Neural progenitor cell (in vitro differentiated cells): ENCODE data around the gene PTTG1IP. TPM values are rescaled to one million over a fixed set of nuclear protein-coding genes. Genes with fewer than 3 reads are reported as not detected.
A peak's percentile ranks its signal among the peaks of the same experiment; 100 is the strongest.

Source experiments
- DNase-seq: peaks from one replicate; pipeline ENCODE4 v3.0.0-alpha.2; 2016; ENCODE audit warnings: low spot score
- H2AFZ ChIP-seq: fragments of 200-600 bp; sonication (generic); replicated peaks from 2 replicates; pipeline ENCODE4 v1.6.1; 2016; ENCODE audit warnings: antibody characterized with exemption
- H3F3A ChIP-seq: fragments of 200-600 bp; sonication (generic); 2 replicates; pipeline ENCODE4 v1.6.1; 2016; ENCODE audit warnings: antibody characterized with exemption, low read depth
- H3K27ac ChIP-seq: fragments of 200-600 bp; sonication (generic); 2 replicates; pipeline ENCODE4 v1.5.1; 2016; ENCODE audit warnings: mild to moderate bottlenecking
- H3K27me3 ChIP-seq: fragments of 200-600 bp; sonication (generic); 2 replicates; pipeline ENCODE4 v1.6.1; 2016; ENCODE audit warnings: mild to moderate bottlenecking, moderate library complexity
- H3K36me3 ChIP-seq: fragments of 200-600 bp; sonication (generic); 2 replicates; pipeline ENCODE4 v1.5.1; 2016
- H3K4me1 ChIP-seq: fragments of 200-600 bp; sonication (generic); 2 replicates; pipeline ENCODE4 v1.6.1; 2016; ENCODE audit warnings: mixed run types
- H3K4me2 ChIP-seq: fragments of 200-600 bp; sonication (generic); 2 replicates; pipeline ENCODE4 v1.6.1; 2016
- H3K4me3 ChIP-seq: fragments of 200-600 bp; sonication (generic); 2 replicates; pipeline ENCODE4 v1.5.1; 2016
- H3K79me2 ChIP-seq: fragments of 200-600 bp; sonication (generic); 2 replicates; pipeline ENCODE4 v1.6.1; 2016; ENCODE audit warnings: low read depth
- H3K9ac ChIP-seq: fragments of 200-600 bp; sonication (generic); 2 replicates; pipeline ENCODE4 v1.6.1; 2016
- H3K9me3 ChIP-seq: fragments of 200-600 bp; sonication (generic); 2 replicates; pipeline ENCODE4 v1.5.1; 2016; ENCODE audit warnings: low read depth
- H4K20me1 ChIP-seq: fragments of 200-600 bp; sonication (generic); 2 replicates; pipeline ENCODE4 v1.6.1; 2016; ENCODE audit warnings: low read depth
- H3K27ac Mint-ChIP-seq: 3 replicates; pipeline ENCODE4 v1.8.0; 2021; ENCODE audit warnings: mixed read lengths
- H3K27me3 Mint-ChIP-seq: 2 replicates; pipeline ENCODE4 v1.8.0; 2022; ENCODE audit warnings: low read depth, mild to moderate bottlenecking, inconsistent platforms, moderate library complexity, mixed read lengths; ENCODE audit not compliant: insufficient read depth
- H3K36me3 Mint-ChIP-seq: 3 replicates; pipeline ENCODE4 v1.8.0; 2021; ENCODE audit warnings: mixed read lengths
- H3K4me1 Mint-ChIP-seq: 3 replicates; pipeline ENCODE4 v1.8.0; 2021; ENCODE audit warnings: mixed read lengths
- H3K4me3 Mint-ChIP-seq: 3 replicates; pipeline ENCODE4 v1.8.0; 2021; ENCODE audit warnings: mild to moderate bottlenecking, moderate library complexity, mixed read lengths
- H3K9me3 Mint-ChIP-seq: 3 replicates; pipeline ENCODE4 v1.8.0; 2020; ENCODE audit warnings: mixed read lengths
- EZH2 ChIP-seq: fragments of 200-600 bp; sonication (generic); IDR thresholded peaks from 2 replicates; pipeline ENCODE4 v1.6.1; 2017; ENCODE audit warnings: antibody characterized with exemption, mild to moderate bottlenecking, moderate library complexity
- EZH2phosphoT487 ChIP-seq: fragments of 200-600 bp; sonication (generic); IDR thresholded peaks from 2 replicates; pipeline ENCODE4 v1.6.1; 2017; ENCODE audit warnings: antibody characterized with exemption
- total RNA-seq: library from RNA; depleted of rRNA; stranded (reverse); fragments of >200 nt; gene quantifications from 2 replicates; pipeline ENCODE4 v1.2.3, GENCODE V29; 2015; ENCODE audit warnings: low replicate concordance
- TF ChIP-seq, protein P1 (sequence below): fragments of 200-600 bp; sonication (generic); IDR thresholded peaks from 2 replicates; pipeline ENCODE4 v1.5.1; 2017; ENCODE audit warnings: antibody characterized with exemption, mild to moderate bottlenecking

PTTG1IP gene
- total RNA-seq, 1 donor from 2014 or later, result 162 TPM

DNA sequence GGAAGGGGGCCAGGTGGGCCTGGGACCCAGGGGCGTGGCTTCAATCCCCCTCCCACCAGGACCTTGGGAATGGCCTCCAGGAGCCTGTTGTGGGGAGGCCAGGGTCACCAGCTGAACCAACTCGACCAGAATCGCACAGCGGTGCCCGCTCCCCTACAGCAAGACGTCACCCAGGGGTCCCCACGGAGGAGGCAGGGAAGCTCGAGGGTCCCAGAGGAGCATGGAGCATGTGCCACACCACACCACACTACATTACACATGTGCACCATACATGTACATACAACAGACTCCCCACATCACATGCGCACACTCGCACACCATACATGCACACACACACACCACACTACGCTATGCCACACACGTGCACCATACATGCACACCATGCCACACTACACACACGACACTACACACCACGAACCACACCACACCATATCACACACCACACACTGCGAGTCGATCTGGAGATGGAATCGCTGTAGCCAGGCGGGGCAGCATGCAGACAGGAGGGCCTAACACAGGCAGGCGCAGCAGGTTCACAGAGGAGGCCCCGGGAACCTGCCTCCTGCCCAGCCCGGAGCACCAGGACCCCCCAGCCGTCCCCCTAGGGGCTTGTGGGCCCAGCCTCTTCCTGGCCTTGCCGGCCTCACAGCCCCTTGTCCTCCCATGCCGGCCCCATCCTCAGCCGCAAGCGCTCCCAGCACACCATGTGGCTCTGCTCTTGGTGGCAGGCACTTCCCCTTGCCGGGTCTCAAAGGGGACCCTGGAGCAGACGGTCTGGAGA lies 46.6 kb upstream of the PTTG1IP start:
- Histone ChIP-seq H3K9ac (no peak overlapping the region), H2AFZ (no peak overlapping the region), H3K4me3 (no peak overlapping the region), H3K36me3 (no peaks in the 10 kb centered on the region), H4K20me1 (no peaks in the 10 kb centered on the region), H3K79me2 (no peaks in the 10 kb centered on the region), H3K4me2 (no peak overlapping the region), H3F3A (no peaks in the 10 kb centered on the region), H3K27ac (no peak overlapping the region), H3K27me3 (peaks cover 81% of the 10 kb centered on the region), H3K9me3 (no peaks in the 10 kb centered on the region), H3K4me1 (no peaks in the 10 kb centered on the region)
- DNase-seq, result no peak
- Mint-ChIP-seq H3K27ac (no peak overlapping the region), H3K9me3 (peaks cover 3% of the 10 kb centered on the region), H3K36me3 (no peaks in the 10 kb centered on the region), H3K27me3 (peaks cover 34% of the 10 kb centered on the region), H3K4me1 (peaks cover 2% of the 10 kb centered on the region), H3K4me3 (no peak overlapping the region)
- TF ChIP-seq, protein P1, sequence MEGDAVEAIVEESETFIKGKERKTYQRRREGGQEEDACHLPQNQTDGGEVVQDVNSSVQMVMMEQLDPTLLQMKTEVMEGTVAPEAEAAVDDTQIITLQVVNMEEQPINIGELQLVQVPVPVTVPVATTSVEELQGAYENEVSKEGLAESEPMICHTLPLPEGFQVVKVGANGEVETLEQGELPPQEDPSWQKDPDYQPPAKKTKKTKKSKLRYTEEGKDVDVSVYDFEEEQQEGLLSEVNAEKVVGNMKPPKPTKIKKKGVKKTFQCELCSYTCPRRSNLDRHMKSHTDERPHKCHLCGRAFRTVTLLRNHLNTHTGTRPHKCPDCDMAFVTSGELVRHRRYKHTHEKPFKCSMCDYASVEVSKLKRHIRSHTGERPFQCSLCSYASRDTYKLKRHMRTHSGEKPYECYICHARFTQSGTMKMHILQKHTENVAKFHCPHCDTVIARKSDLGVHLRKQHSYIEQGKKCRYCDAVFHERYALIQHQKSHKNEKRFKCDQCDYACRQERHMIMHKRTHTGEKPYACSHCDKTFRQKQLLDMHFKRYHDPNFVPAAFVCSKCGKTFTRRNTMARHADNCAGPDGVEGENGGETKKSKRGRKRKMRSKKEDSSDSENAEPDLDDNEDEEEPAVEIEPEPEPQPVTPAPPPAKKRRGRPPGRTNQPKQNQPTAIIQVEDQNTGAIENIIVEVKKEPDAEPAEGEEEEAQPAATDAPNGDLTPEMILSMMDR, result no peak
- TF ChIP-seq EZH2 (no peak), EZH2phosphoT487 (no peak)

DNA sequence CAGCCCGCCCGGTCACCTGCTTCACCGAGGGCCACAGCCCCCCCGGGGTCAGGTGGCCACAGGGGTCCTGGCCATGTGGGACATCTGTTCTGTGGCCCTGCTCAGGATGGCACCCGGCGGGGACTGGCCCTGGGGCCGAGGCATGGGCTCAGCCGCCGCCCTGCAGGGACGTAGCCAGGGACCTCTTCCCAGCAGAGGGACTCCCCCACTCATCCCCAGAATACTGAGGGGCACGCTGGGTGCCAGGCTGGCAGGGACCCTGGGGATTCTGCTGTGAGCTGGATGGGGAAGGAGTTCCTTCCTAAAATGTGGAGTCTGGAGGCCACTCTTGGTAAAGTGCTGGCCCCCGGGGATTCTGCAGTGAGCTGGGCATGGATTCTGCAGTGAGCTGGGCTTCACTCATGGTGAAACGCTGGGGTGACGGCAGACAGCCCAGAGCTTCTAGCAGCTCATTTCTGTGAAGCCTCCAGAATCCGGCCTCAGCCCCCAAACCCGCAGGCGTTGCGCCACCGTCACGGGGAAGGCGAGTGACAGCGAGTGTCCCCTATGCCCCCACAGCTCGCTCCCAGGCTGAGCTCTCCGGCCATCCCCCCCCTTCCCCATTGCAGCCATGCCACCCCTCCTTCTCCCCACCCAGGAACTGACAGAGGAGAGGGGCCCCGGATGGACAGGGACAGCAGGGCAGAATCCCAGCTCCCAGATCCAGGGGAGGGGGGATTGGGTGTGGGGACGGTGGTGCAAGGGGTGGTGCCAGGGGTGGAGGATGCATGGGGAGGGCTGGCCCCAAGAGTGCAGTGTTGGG lies 45.8 kb upstream of the PTTG1IP start:
- no peak overlapping the region for H3K27ac ChIP-seq
- peaks cover 34% of the 10 kb centered on the region for H3K27me3 Mint-ChIP-seq
- peak overlapping the region; percentile 13 for H3K4me3 ChIP-seq
- no peak for DNase-seq
- no peak for TF ChIP-seq EZH2
- TF ChIP-seq, protein P1, result no peak
- TF ChIP-seq EZH2phosphoT487, result peak; percentile 36
- no peak overlapping the region for H3K27ac Mint-ChIP-seq
- H4K20me1 ChIP-seq, result no peaks in the 10 kb centered on the region
- H3K36me3 Mint-ChIP-seq, result no peaks in the 10 kb centered on the region
- H3K9me3 Mint-ChIP-seq, result peaks cover 2% of the 10 kb centered on the region
- peaks cover 2% of the 10 kb centered on the region for H3K4me1 Mint-ChIP-seq
- H3K4me3 Mint-ChIP-seq, result no peak overlapping the region
- H3K27me3 ChIP-seq, result peaks cover 73% of the 10 kb centered on the region
- no peak overlapping the region for H2AFZ ChIP-seq
- peak overlapping the region; percentile 63 for H3K4me2 ChIP-seq
- H3K36me3 ChIP-seq, result no peaks in the 10 kb centered on the region
- no peaks in the 10 kb centered on the region for H3K79me2 ChIP-seq
- H3K4me1 ChIP-seq, result no peaks in the 10 kb centered on the region
- H3K9me3 ChIP-seq, result no peaks in the 10 kb centered on the region
- no peak overlapping the region for H3K9ac ChIP-seq
- H3F3A ChIP-seq, result no peaks in the 10 kb centered on the region

DNA sequence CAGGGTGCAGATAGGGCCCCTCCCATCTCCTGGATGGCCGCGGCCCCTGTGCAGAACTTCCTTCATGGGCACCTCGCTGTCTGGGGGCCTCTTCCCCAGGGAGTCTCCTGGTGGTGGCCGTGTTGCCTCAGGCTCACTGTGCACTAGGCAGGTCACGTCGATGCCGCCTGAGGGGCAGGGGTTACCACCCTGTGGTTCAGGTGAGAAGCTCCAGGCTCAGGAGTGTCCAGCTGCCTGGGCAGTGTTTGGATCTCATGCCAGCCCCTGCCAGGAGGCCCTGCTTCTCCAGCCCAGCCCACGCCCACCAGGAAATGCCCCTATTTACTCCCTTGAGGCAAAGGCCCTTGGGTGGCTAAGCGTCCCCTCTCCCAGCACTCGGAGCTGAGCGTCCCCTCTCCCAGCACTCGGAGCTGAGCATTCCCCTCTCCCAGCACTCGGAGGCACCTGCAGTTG lies 45.1 kb upstream of the PTTG1IP start:
- no peak overlapping the region for H2AFZ ChIP-seq
- peaks cover 66% of the 10 kb centered on the region for H3K27me3 ChIP-seq
- Mint-ChIP-seq H3K4me1 (peaks cover 2% of the 10 kb centered on the region), H3K27me3 (peaks cover 31% of the 10 kb centered on the region), H3K36me3 (no peaks in the 10 kb centered on the region), H3K4me3 (peak overlapping the region; percentile 71), H3K9me3 (peaks cover under 1% of the 10 kb centered on the region), H3K27ac (no peak overlapping the region)
- no peak overlapping the region for H3K9ac ChIP-seq
- no peaks in the 10 kb centered on the region for H4K20me1 ChIP-seq
- peak overlapping the region; percentile 13 for H3K4me3 ChIP-seq
- TF ChIP-seq, protein P1, result no peak
- no peak for TF ChIP-seq EZH2phosphoT487
- no peak for TF ChIP-seq EZH2
- H3F3A ChIP-seq, result no peaks in the 10 kb centered on the region
- DNase-seq, result peak; percentile 62
- H3K79me2 ChIP-seq, result no peaks in the 10 kb centered on the region
- no peaks in the 10 kb centered on the region for H3K36me3 ChIP-seq
- no peaks in the 10 kb centered on the region for H3K4me1 ChIP-seq
- no peak overlapping the region for H3K27ac ChIP-seq
- peak overlapping the region; percentile 63 for H3K4me2 ChIP-seq
- H3K9me3 ChIP-seq, result no peaks in the 10 kb centered on the region
